Liver (tissue), 9 donors: Measurements from ENCODE around the gene GOLGA2. TPM values are rescaled to one million over a fixed set of nuclear protein-coding genes. Genes with fewer than 3 reads are reported as not detected.

ENCODE experiments used
- DNase-seq: peaks from one replicate; pipeline ENCODE4 v3.0.0-alpha.2; 2017; ENCODE audit warnings: low spot score
- H3K27ac ChIP-seq, 2 donors: one replicate each; pipeline ENCODE4 v1.7.0; 2013; ENCODE audit warnings: inconsistent platforms in 2 of 2, low read length in 2 of 2, control low read depth in 1 of 2, low read depth in 1 of 2, mild to moderate bottlenecking in 1 of 2
- H3K27me3 ChIP-seq, 4 donors: one replicate each; pipeline versions ENCODE4 v1.6.1 to v1.7.0; 2013; ENCODE audit warnings: low read length in 3 of 4, inconsistent platforms in 1 of 4, mild to moderate bottlenecking in 1 of 4, moderate library complexity in 1 of 4; ENCODE audit not compliant: control insufficient read depth in 4 of 4, insufficient read depth in 4 of 4
- H3K36me3 ChIP-seq, 4 donors: one replicate each; pipeline versions ENCODE4 v1.6.1 to v1.7.0; 2013; ENCODE audit warnings: low read length in 3 of 4, mild to moderate bottlenecking in 3 of 4, low read depth in 1 of 4, moderate library complexity in 1 of 4; ENCODE audit not compliant: control insufficient read depth in 4 of 4, insufficient read depth in 3 of 4
- H3K4me1 ChIP-seq, 4 donors: one replicate each; pipeline versions ENCODE4 v1.6.1 to v1.7.0; 2013; ENCODE audit warnings: low read length in 3 of 4, mild to moderate bottlenecking in 3 of 4, moderate library complexity in 1 of 4; ENCODE audit not compliant: control insufficient read depth in 4 of 4, insufficient read depth in 4 of 4
- H3K4me3 ChIP-seq, 3 donors: one replicate each; pipeline versions ENCODE4 v1.6.1 to v1.7.0; 2013; ENCODE audit warnings: low read length in 3 of 3, control low read depth in 1 of 3, low read depth in 1 of 3, mild to moderate bottlenecking in 1 of 3
- H3K9ac ChIP-seq, 2 donors: one replicate each; pipeline ENCODE4 v1.7.0; 2013; ENCODE audit warnings: low read length in 2 of 2, mild to moderate bottlenecking in 2 of 2, moderate library complexity in 2 of 2, control low read depth in 1 of 2, low read depth in 1 of 2
- H3K9me3 ChIP-seq, 4 donors: one replicate each; pipeline versions ENCODE4 v1.6.1 to v1.7.0; 2013; ENCODE audit warnings: low read length in 3 of 4; ENCODE audit not compliant: control insufficient read depth in 4 of 4
- EGR1 ChIP-seq, 2 donors: IDR thresholded peaks; 2 replicates each; pipeline ENCODE4 v1.6.1; 2016 to 2018; ENCODE audit warnings: antibody characterized with exemption in 2 of 2, low read depth in 2 of 2
- FOXA1 ChIP-seq: IDR thresholded peaks from 2 replicates; pipeline ENCODE4 v1.6.1; 2016; ENCODE audit warnings: antibody characterized with exemption
- FOXA2 ChIP-seq: IDR thresholded peaks from 2 replicates; pipeline ENCODE4 v1.6.1; 2016; ENCODE audit warnings: antibody characterized with exemption
- GABPA ChIP-seq, 2 donors: IDR thresholded peaks in 1 of 2; conservative IDR thresholded peaks in 1 of 2; 2 replicates each; pipeline ENCODE4 v1.6.1; 2016; ENCODE audit warnings: antibody characterized with exemption in 2 of 2, mild to moderate bottlenecking in 1 of 2, moderate library complexity in 1 of 2
- HNF4A ChIP-seq, 2 donors: conservative IDR thresholded peaks; 2 replicates each; pipeline ENCODE4 v1.6.1; 2016; ENCODE audit warnings: antibody characterized with exemption in 2 of 2, mild to moderate bottlenecking in 2 of 2
- HNF4G ChIP-seq: IDR thresholded peaks from 2 replicates; pipeline ENCODE4 v1.6.1; 2016; ENCODE audit warnings: antibody characterized with exemption
- JUND ChIP-seq, 2 donors: IDR thresholded peaks; 2 replicates each; pipeline ENCODE4 v1.6.1; 2016; ENCODE audit warnings: antibody characterized with exemption in 2 of 2
- NR2F2 ChIP-seq: IDR thresholded peaks from 2 replicates; pipeline ENCODE4 v1.6.1; 2016; ENCODE audit warnings: antibody characterized with exemption
- RAD21 ChIP-seq, 2 donors: IDR thresholded peaks; 2 replicates each; pipeline ENCODE4 v1.6.1; 2016; ENCODE audit warnings: antibody characterized with exemption in 2 of 2, mild to moderate bottlenecking in 2 of 2
- RXRA ChIP-seq, 2 donors: IDR thresholded peaks; 2 replicates each; pipeline ENCODE4 v1.6.1; 2017 to 2018; ENCODE audit warnings: antibody characterized with exemption in 2 of 2, mild to moderate bottlenecking in 1 of 2
- SP1 ChIP-seq: IDR thresholded peaks from 2 replicates; pipeline ENCODE4 v1.6.1; 2018; ENCODE audit warnings: antibody characterized with exemption, mild to moderate bottlenecking
- TAF1 ChIP-seq: conservative IDR thresholded peaks from 2 replicates; pipeline ENCODE4 v1.6.1; 2016; ENCODE audit warnings: antibody characterized with exemption, mild to moderate bottlenecking
- YY1 ChIP-seq: IDR thresholded peaks from 2 replicates; pipeline ENCODE4 v1.6.1; 2016; ENCODE audit warnings: antibody characterized with exemption, mild to moderate bottlenecking
- WGBS: extraction: QIAGEN DNeasy Blood & Tissue Kit; methylation state at CpG from one replicate; pipeline ENCODE4 v1.1.7; 2013; 5-methylcytosine and 5-hydroxymethylcytosine counted together
- polyA plus RNA-seq, 2 donors: library from polyadenylated mRNA; stranded (reverse) in 1 of 2; unstranded in 1 of 2; fragments of 200-250 nt in 1 of 2; fragments of >200 nt in 1 of 2; fragmentation: Nextera tagmentation in 1 of 2; extraction: Ambion mirVana in 1 of 2; gene quantifications; one replicate each; pipeline versions ENCODE4 v1.2.1 to v1.2.3, GENCODE V29; 2013 to 2015
- total RNA-seq, 2 donors: library from RNA; depleted of rRNA; stranded (reverse); fragments of >200 nt; gene quantifications; one replicate each; pipeline ENCODE4 v1.2.3, GENCODE V29; 2014
- TF ChIP-seq, protein P1 (sequence below): IDR thresholded peaks from 2 replicates; pipeline ENCODE4 v1.6.1; 2016; ENCODE audit warnings: antibody characterized with exemption
- TF ChIP-seq, protein P2 (sequence below): IDR thresholded peaks from 2 replicates; pipeline ENCODE4 v1.6.1; 2016; ENCODE audit warnings: antibody characterized with exemption, mild to moderate bottlenecking
- TF ChIP-seq, protein P3 (sequence below): IDR thresholded peaks from 2 replicates; pipeline ENCODE4 v1.6.1; 2016; ENCODE audit warnings: antibody characterized with exemption
- TF ChIP-seq, protein P4 (sequence below): fragments of 150-350 bp; IDR thresholded peaks from 2 replicates; pipeline ENCODE4 v1.5.1; 2017; ENCODE audit warnings: improper control_type of control experiment, low read depth, low read length; ENCODE audit not compliant: missing input control
- donor health status: healthy.
- donor health status: healthy.
- donor health status: healthy.
- donor health status: healthy.
- donor health status: healthy.

GOLGA2 gene
- total and polyA plus RNA-seq, 4 donors, result 14.4 to 45.7 (median 27.9) TPM

DNA sequence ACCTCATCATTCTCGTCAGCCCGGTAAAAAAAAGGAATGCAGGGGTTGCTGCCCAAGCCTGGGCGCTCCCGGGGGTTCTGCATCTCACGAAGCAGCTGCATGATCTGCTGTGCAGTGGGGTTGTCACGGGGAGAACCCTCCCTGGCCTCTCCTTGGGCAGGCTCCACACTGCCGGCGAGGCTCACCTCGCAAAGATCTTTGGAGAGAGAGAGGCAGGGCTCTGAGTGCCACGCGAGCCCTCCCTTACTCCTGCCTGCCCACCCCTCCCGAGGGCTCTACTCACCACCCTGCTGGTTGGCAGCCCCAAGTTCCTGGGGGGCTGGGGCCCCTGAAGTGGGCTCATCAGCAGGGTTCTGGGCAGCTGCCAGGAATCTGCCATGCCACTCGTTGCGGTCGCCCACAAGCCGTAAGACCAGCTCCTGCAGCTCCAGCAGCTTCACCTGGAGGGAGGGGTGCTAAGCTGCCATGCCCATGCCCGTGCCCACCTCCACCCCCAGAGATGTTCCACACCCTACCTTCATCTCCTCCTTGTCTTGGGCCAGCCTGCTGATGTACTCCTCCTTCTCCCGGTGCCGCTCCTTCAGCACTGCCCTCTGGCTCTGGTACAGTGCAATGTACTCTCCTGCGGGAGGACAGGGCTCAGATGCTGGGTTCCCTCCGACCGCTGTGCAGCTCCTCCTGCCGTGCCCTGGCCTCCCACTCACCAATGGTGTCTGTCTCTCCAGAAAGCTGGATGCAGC is 18.6 kb downstream of the GOLGA2 start:
- H3K9ac ChIP-seq, result no peak overlapping the region
- 93% methylated on average over 23 of the region's 23 CpGs for WGBS
- H3K4me3 ChIP-seq, result no peak overlapping the region
- no peak overlapping the region for H3K27ac ChIP-seq
- peaks cover 16 to 54% (median 42%) of the 10 kb centered on the region in 4 donors for H3K36me3 ChIP-seq
- no peaks in the 10 kb centered on the region for H3K4me1 ChIP-seq
- H3K27me3 ChIP-seq, result no peaks in the 10 kb centered on the region
- DNase-seq, result no peak
- H3K9me3 ChIP-seq, result no peaks in the 10 kb centered on the region
- TF ChIP-seq FOXA1 (no peak), HNF4G (no peak), YY1 (no peak), EGR1 (IDR thresholded peaks at IDR 0.05; ENCODE audit: low read depth in 2 of 2) (no peak), NR2F2 (no peak), SP1 (no peak), RXRA (IDR thresholded peaks at IDR 0.05) (no peak), HNF4A (conservative IDR thresholded peaks at IDR 0.05) (no peak), FOXA2 (no peak), TAF1 (no peak), RAD21 (IDR thresholded peaks at IDR 0.05) (no peak)
- TF ChIP-seq, protein P1, sequence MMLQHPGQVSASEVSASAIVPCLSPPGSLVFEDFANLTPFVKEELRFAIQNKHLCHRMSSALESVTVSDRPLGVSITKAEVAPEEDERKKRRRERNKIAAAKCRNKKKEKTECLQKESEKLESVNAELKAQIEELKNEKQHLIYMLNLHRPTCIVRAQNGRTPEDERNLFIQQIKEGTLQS, result no peak
- TF ChIP-seq, protein P2, sequence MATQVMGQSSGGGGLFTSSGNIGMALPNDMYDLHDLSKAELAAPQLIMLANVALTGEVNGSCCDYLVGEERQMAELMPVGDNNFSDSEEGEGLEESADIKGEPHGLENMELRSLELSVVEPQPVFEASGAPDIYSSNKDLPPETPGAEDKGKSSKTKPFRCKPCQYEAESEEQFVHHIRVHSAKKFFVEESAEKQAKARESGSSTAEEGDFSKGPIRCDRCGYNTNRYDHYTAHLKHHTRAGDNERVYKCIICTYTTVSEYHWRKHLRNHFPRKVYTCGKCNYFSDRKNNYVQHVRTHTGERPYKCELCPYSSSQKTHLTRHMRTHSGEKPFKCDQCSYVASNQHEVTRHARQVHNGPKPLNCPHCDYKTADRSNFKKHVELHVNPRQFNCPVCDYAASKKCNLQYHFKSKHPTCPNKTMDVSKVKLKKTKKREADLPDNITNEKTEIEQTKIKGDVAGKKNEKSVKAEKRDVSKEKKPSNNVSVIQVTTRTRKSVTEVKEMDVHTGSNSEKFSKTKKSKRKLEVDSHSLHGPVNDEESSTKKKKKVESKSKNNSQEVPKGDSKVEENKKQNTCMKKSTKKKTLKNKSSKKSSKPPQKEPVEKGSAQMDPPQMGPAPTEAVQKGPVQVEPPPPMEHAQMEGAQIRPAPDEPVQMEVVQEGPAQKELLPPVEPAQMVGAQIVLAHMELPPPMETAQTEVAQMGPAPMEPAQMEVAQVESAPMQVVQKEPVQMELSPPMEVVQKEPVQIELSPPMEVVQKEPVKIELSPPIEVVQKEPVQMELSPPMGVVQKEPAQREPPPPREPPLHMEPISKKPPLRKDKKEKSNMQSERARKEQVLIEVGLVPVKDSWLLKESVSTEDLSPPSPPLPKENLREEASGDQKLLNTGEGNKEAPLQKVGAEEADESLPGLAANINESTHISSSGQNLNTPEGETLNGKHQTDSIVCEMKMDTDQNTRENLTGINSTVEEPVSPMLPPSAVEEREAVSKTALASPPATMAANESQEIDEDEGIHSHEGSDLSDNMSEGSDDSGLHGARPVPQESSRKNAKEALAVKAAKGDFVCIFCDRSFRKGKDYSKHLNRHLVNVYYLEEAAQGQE, result no peak
- TF ChIP-seq, protein P3, sequence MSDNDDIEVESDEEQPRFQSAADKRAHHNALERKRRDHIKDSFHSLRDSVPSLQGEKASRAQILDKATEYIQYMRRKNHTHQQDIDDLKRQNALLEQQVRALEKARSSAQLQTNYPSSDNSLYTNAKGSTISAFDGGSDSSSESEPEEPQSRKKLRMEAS, result no peak
- TF ChIP-seq, protein P4, sequence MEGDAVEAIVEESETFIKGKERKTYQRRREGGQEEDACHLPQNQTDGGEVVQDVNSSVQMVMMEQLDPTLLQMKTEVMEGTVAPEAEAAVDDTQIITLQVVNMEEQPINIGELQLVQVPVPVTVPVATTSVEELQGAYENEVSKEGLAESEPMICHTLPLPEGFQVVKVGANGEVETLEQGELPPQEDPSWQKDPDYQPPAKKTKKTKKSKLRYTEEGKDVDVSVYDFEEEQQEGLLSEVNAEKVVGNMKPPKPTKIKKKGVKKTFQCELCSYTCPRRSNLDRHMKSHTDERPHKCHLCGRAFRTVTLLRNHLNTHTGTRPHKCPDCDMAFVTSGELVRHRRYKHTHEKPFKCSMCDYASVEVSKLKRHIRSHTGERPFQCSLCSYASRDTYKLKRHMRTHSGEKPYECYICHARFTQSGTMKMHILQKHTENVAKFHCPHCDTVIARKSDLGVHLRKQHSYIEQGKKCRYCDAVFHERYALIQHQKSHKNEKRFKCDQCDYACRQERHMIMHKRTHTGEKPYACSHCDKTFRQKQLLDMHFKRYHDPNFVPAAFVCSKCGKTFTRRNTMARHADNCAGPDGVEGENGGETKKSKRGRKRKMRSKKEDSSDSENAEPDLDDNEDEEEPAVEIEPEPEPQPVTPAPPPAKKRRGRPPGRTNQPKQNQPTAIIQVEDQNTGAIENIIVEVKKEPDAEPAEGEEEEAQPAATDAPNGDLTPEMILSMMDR, result no peak

DNA sequence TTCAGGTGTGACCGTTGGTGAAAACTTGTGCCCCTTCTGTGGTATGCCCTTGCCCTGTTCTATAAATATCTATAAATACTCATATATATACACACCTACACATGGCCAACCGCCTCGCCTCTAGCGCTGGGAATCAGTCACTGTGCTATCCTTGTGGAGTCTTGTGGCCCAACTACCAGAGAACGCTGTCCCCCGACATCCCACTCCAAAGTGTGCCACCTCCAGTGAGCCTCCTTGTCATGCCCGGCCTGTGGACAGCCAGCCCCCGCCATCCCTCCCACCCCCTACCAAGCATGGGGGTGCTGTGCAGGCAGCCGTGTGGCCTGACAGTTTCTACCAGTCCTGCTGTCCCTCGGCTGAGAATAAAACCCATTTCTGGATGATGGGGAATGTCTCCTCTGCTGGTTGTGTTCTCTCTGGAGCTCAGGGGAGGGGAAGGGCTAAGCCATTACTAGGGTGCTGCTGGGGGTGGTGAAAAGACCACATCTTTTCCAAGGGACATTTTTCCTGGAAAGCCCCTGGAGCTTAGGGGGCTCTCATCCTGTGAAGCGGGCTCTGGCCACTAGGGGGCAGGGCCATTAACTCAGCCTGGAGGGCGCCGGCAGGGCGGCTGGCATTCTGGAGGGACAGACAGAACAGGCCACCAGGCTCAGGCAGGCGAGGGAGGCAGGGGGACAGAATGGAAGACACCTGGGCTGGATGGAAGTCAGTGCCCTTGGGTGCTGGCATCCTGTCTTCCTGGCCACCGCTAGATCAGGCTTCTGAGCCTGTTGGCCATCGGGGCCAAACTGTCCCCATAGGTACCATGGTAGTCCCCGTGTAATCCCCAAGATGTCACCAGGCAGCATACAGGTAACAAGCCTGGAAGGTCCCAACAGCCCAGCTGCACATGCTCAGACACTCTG is 20.7 kb downstream of the GOLGA2 start:
- no peaks in the 10 kb centered on the region for H3K27me3 ChIP-seq
- H3K4me1 ChIP-seq, result peaks cover 0 to 5% (median 1%) of the 10 kb centered on the region in 4 donors
- no peak overlapping the region for H3K4me3 ChIP-seq
- H3K9ac ChIP-seq, result no peak overlapping the region
- no peaks in the 10 kb centered on the region for H3K9me3 ChIP-seq
- no peak overlapping the region for H3K27ac ChIP-seq
- H3K36me3 ChIP-seq, result peaks cover 7 to 33% (median 23%) of the 10 kb centered on the region in 4 donors
- peak; percentile 72 for DNase-seq
- WGBS, result 75% methylated on average over 18 of the region's 18 CpGs
- TF ChIP-seq NR2F2, result no peak
- no peak for TF ChIP-seq HNF4G
- TF ChIP-seq, protein P4, result peak; percentile 71
- TF ChIP-seq YY1, result no peak
- TF ChIP-seq, protein P2, result no peak
- TF ChIP-seq HNF4A (conservative IDR thresholded peaks at IDR 0.05), result no peak
- TF ChIP-seq JUND (IDR thresholded peaks at IDR 0.05), result no peak
- TF ChIP-seq RXRA (IDR thresholded peaks at IDR 0.05), result no peak
- TF ChIP-seq RAD21 (IDR thresholded peaks at IDR 0.05), result peak in 1 of 2 donors; percentile 68
- TF ChIP-seq TAF1, result no peak
- no peak for TF ChIP-seq GABPA (IDR thresholded peaks at IDR 0.05 in 1 of 2, conservative IDR thresholded peaks at IDR 0.05 in 1 of 2)
- no peak for TF ChIP-seq FOXA2
- no peak for TF ChIP-seq EGR1 (IDR thresholded peaks at IDR 0.05; ENCODE audit: low read depth in 2 of 2)
